Esophagus squamous epithelium (tissue), 5 donors: ENCODE data around the gene GSG1. TPM values are rescaled to one million over a fixed set of nuclear protein-coding genes. Genes with fewer than 3 reads are reported as not detected.
A peak's percentile ranks its signal among the peaks of the same experiment; 100 is the strongest.

Source experiments
- DNase-seq: peaks from one replicate; lab custom pipeline; 2025; lab: John Stamatoyannopoulos, UW
- H3K27ac ChIP-seq, 4 donors: fragments of 200-600 bp; sonication (generic); one replicate each; pipeline ENCODE4 v1.5.1; 2016 to 2019; ENCODE audit warnings: mild to moderate bottlenecking in 1 of 4
- H3K27me3 ChIP-seq, 4 donors: fragments of 200-600 bp; sonication (generic); 1 replicate in 3 of 4; 2 replicates in 1 of 4; pipeline versions ENCODE4 v1.5.1 to v1.6.0; 2017 to 2021; ENCODE audit warnings: antibody characterized with exemption in 1 of 4
- H3K36me3 ChIP-seq, 3 donors: fragments of 200-600 bp; sonication (generic); one replicate each; pipeline ENCODE4 v1.5.1; 2016 to 2019
- H3K4me1 ChIP-seq, 3 donors: fragments of 200-600 bp; sonication (generic); one replicate each; pipeline ENCODE4 v1.5.1; 2017 to 2019
- H3K4me3 ChIP-seq, 4 donors: fragments of 200-600 bp; sonication (generic); 1 replicate in 3 of 4; 2 replicates in 1 of 4; pipeline ENCODE4 v1.5.1; 2016 to 2019; ENCODE audit warnings: mild to moderate bottlenecking in 2 of 4, moderate library complexity in 1 of 4
- H3K9me3 ChIP-seq, 3 donors: fragments of 200-600 bp; sonication (generic); one replicate each; pipeline ENCODE4 v1.5.1; 2016 to 2019
- POLR2A ChIP-seq, 4 donors: fragments of 450-650 bp; IDR thresholded peaks; one replicate each; pipeline ENCODE4 v1.6.1; 2017; ENCODE audit warnings: antibody characterized with exemption in 4 of 4, mild to moderate bottlenecking in 4 of 4, moderate library complexity in 3 of 4
- WGBS, 2 donors: methylation state at CpG; one replicate each; pipeline ENCODE4 v1.1.5; 2018; 5-methylcytosine and 5-hydroxymethylcytosine counted together
- intact Hi-C: fragments of 100-400 bp; cut with DNase I; formaldehyde crosslinking; loops from one replicate; pipeline ENCODE4 v1.15.0; 2022
- total RNA-seq, 4 donors: library from RNA; depleted of rRNA; stranded (reverse); fragments of >200 nt; gene quantifications; one replicate each; pipeline ENCODE4 v1.1.0, GENCODE V29; 2016
- TF ChIP-seq, protein P1 (sequence below), 6 experiments: fragments of 450-650 bp in 4 of 6; fragments of 200-600 bp in 2 of 6; sonication (generic) in 2 of 6; IDR thresholded peaks; one replicate each; pipeline ENCODE4 v1.5.1; 2016 to 2019; ENCODE audit warnings: antibody characterized with exemption in 6 of 6, mild to moderate bottlenecking in 4 of 6, moderate library complexity in 4 of 6
- donor health status: DM: yes; HTN: yes; CAD: no.

The GSG1 gene
- total RNA-seq, 4 donors from 2014 or later: not detected

GRCh38 chr12:13148485-13148847 lies 45.0 kb upstream of the GSG1 start:
- Histone ChIP-seq H3K9me3 (no peaks in the 10 kb centered on the region), H3K36me3 (no peaks in the 10 kb centered on the region), H3K27me3 (no peaks in the 10 kb centered on the region), H3K4me3 (no peak overlapping the region), H3K4me1 (peaks cover 0 to 42% (median 5%) of the 10 kb centered on the region in 3 donors), H3K27ac (peak overlapping the region in 2 of 4 donors; percentile 31 to 72)
- WGBS, 2 donors: 83 to 90% methylated on average over 2 to 3 of the region's 3 CpGs
- intact Hi-C loops: no loop called here
- DNase-seq: no peak
- TF ChIP-seq, protein P1, sequence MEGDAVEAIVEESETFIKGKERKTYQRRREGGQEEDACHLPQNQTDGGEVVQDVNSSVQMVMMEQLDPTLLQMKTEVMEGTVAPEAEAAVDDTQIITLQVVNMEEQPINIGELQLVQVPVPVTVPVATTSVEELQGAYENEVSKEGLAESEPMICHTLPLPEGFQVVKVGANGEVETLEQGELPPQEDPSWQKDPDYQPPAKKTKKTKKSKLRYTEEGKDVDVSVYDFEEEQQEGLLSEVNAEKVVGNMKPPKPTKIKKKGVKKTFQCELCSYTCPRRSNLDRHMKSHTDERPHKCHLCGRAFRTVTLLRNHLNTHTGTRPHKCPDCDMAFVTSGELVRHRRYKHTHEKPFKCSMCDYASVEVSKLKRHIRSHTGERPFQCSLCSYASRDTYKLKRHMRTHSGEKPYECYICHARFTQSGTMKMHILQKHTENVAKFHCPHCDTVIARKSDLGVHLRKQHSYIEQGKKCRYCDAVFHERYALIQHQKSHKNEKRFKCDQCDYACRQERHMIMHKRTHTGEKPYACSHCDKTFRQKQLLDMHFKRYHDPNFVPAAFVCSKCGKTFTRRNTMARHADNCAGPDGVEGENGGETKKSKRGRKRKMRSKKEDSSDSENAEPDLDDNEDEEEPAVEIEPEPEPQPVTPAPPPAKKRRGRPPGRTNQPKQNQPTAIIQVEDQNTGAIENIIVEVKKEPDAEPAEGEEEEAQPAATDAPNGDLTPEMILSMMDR (IDR thresholded peaks at IDR 0.05): no peak
- TF ChIP-seq POLR2A (IDR thresholded peaks at IDR 0.05): no peak

- DNase-seq: no peak
- no peak overlapping the region for H3K4me3 ChIP-seq
- no peak for TF ChIP-seq POLR2A (IDR thresholded peaks at IDR 0.05)
- TF ChIP-seq, protein P1 (IDR thresholded peaks at IDR 0.05): no peak
- WGBS, 2 donors: 58 to 65% methylated on average over 12 of the region's 12 CpGs
- H3K9me3 ChIP-seq: no peaks in the 10 kb centered on the region
- H3K36me3 ChIP-seq: no peaks in the 10 kb centered on the region
- H3K27me3 ChIP-seq: no peaks in the 10 kb centered on the region
- H3K27ac ChIP-seq: peak overlapping the region in 2 of 4 donors; percentile 19 to 72
- intact Hi-C loops: no loop called here
- peaks cover 0 to 37% (median 5%) of the 10 kb centered on the region in 3 donors for H3K4me1 ChIP-seq
Observed at GRCh38 chr12:13147688-13148484, 44.4 kb upstream of the GSG1 start.

DNA sequence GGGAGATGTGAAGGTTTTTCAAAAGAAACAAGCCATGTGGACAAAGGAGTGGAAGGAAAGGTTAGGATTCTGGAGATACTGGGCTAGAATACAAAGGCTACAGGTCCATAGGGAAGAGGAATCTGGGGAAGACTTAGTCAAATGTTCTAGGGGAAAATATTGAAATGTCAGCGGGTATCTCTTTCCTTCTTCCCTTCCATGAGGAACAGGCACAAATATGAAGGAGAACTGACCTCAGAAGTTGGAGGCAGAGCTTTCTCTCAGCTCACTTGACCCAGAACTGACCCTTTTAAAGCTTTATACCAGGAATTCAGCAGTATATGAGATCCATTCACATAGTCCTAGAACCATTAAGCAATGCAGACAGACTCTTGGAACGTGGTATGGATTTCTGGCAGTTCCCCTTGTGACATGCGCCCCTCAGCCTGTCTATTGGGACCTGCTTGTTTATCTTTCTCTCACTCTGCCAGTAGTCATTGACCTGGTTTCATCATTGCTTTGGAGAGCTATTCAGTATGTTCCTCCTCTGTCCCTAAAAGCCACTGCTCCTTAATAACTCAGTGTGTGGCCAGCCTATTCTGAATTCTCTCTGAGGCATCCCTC lies 43.0 kb upstream of the GSG1 start:
- TF ChIP-seq, protein P1 (IDR thresholded peaks at IDR 0.05): no peak
- no peak for TF ChIP-seq POLR2A (IDR thresholded peaks at IDR 0.05)
- Histone ChIP-seq H3K27me3 (no peaks in the 10 kb centered on the region), H3K4me3 (peak overlapping the region in 1 of 4 donors; percentile 12), H3K36me3 (no peaks in the 10 kb centered on the region), H3K27ac (peak overlapping the region; percentile 19 to 72 (median 62)), H3K9me3 (no peaks in the 10 kb centered on the region), H3K4me1 (peaks cover 0 to 42% (median 5%) of the 10 kb centered on the region in 3 donors)
- no peak for DNase-seq
- intact Hi-C loops: no loop called here
- WGBS, 2 donors: 58 to 79% methylated on average over 3 of the region's 3 CpGs

GRCh38 chr12:13144266-13144828 lies 40.9 kb upstream of the GSG1 start:
- TF ChIP-seq, protein P1 (IDR thresholded peaks at IDR 0.05): no peak
- TF ChIP-seq POLR2A (IDR thresholded peaks at IDR 0.05): no peak
- WGBS, 2 donors: 78 to 84% methylated on average over 2 of the region's 2 CpGs
- DNase-seq: no peak
- intact Hi-C loops: no loop called here
- Histone ChIP-seq H3K27ac (peak overlapping the region; percentile 28 to 68 (median 54)), H3K9me3 (no peaks in the 10 kb centered on the region), H3K27me3 (no peaks in the 10 kb centered on the region), H3K4me1 (peaks cover 0 to 44% (median 5%) of the 10 kb centered on the region in 3 donors), H3K4me3 (no peak overlapping the region), H3K36me3 (no peaks in the 10 kb centered on the region)

GRCh38 chr12:13142747-13143146 lies 39.3 kb upstream of the GSG1 start:
- intact Hi-C loops: no loop called here
- TF ChIP-seq POLR2A (IDR thresholded peaks at IDR 0.05): no peak
- TF ChIP-seq, protein P1 (IDR thresholded peaks at IDR 0.05): no peak
- H3K9me3 ChIP-seq: no peaks in the 10 kb centered on the region
- WGBS, 2 donors: 85% methylated on average over 8 of the region's 8 CpGs
- DNase-seq: no peak
- H3K27ac ChIP-seq: no peak overlapping the region
- no peaks in the 10 kb centered on the region for H3K27me3 ChIP-seq
- peaks cover 0 to 44% (median 0%) of the 10 kb centered on the region in 3 donors for H3K4me1 ChIP-seq
- no peak overlapping the region for H3K4me3 ChIP-seq
- H3K36me3 ChIP-seq: no peaks in the 10 kb centered on the region
